ENCODE data around the gene PRDM5.

The PRDM5 gene

DNA sequence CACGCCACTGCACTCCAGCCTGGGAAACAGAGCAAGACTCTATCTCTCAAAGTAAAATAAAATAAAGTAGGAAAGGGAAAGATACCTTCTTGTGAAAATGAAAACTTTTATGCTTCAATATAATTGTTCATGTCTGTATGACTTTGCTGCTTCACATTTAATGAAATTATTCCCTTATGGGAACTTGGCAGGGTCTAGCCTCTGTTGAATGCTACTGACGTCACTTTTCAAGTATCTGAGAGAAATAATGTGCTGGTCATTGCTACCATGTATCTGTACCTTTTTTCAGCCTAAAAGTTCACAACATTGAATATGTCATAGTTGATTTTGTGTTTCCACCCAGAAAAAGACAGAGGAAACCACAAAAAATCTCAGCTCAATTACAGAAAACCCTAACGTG, 65.2 kb downstream of the PRDM5 start:
- DNase-seq (ENCODE audit: low read depth in 2 of 3, low spot score in 1 of 3) = no peak

DNA sequence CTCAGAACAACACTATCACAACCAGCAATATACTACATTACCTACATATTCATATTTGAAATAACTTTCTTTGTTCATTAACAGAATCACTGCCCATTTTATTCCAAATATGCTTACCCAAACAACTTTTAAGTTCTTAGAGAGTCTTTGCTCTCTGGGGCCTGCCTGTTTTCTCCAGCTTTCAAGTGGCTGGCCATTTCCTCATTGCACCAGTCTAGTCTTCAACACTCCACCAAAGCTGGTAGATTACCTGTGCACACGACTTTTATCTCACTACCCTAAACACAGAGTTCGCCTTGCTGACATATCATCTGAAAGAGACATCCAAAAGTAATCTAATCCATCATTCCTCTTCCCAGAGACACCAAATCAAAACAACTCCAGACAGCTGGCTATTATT, 66.2 kb downstream of the PRDM5 start:
- no peak for DNase-seq (ENCODE audit: low read depth in 2 of 3, low spot score in 1 of 3)

DNA sequence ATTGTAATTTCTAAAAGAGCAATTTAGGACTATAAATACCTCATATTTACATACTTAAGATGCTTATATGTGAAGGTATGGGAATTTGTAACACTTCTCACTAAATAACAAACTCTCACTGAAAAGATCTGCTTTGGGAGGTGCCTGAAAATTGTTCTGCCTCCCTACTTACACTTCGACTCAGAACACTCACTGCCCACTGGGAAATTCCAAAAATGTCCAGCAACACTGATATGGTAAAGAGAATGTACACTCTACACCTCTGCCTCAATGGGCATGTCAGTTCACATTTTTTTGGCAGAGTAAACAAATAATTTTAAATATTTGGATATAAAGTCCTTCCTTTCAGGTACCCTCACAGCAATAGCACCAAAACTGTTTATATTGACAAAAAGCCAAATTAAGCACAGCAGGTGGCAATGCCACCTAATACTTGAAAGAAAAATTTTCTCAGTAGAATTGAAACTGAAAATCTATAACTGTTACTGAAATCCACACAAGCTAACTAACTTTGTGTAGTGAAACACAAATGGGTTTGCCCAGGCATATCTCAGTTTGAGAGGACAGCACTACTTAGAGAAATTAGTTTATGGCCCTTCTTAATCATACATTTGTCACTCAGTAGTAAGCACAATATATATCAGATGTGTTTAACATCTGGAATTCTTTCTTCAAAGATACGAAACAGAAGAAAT, 67.1 kb downstream of the PRDM5 start:
- DNase-seq (ENCODE audit: low read depth in 2 of 3, low spot score in 1 of 3) = no peak

DNA sequence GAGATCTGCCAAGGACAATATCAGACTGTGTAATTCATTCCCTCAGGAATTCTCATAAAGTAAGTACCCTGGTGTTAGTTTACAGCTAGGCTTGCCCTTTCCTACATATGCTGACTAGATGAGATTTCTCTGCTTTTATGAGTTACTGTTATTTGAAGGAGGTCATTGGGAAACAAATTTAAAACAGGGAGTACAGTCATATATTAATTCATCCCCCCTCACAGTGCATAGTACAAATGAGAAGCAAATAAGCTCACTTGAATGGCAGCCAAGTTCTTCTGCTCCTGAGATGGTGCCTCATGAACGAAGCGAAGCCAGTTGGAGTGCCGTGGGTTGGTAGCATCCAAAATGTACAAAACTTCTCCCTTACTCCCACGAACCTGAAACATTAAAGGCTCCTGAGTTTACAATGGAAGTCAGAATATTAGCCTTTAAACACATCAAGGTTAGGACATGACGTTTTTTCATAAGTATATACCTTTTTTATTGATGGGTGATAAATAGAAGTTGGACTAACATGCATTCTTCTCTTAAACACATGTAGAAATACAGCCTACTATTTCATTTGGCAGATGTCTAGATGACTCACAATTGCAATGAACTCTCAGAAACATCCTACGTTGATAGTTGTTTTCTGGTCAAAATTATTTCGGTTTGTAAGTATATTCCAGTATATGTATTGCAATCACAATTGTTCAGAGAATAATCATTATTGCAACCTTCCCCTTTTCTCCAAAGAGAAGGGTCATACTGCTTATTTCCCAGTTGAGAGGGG, 69.2 kb downstream of the PRDM5 start:
- no peak for DNase-seq (ENCODE audit: low read depth in 2 of 3, low spot score in 1 of 3)

DNA sequence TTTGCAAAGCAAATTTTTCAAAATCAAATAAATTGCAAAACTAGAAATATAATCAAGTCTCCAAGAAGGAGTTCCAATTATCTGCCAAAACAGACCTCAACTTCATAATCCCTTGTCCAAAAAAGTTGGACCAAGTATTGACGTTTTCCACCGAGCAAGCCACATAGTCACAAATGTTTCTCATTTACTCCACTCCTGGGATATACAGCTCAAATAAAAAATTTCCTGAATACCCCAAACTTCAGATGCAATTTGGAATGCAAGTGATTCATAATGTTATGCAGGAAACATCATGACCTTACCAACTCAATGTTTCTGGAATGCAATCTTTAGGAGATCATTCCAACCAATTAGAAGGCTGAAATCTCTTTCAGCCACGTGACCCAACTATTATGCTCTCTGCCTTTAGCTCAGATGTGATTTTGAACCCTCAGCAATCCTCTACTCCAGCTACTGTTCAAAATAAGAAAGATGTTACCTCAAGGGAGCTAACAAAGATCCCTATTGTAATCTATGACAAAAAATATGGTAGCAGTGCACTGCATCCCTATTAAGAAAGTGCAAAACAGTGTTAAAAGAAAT, 72.4 kb downstream of the PRDM5 start:
- no peak for DNase-seq (ENCODE audit: low read depth in 2 of 3, low spot score in 1 of 3)

GRCh38 chr4:120847019-120847582, 75.4 kb downstream of the PRDM5 start:
- DNase-seq (ENCODE audit: low read depth in 2 of 3, low spot score in 1 of 3) = no peak

DNA sequence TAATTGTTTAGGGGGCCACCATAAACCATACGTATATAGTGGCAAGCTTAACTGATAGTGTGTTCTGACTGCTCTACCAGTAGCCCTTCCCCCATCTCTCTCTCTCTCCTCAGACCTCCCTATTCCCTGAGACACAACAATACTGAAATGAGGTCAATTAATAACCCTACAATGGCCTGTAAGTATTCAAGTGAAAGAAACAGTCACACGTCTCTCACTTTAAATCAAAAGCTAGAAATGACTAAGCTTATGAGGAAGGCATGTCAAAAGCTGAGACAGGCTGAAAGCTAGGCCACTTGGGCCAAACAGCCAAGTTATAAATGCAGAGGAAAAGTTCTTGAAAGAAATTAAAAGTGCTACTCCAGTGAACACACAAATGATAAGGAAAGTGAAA, 78.0 kb downstream of the PRDM5 start:
- no peak for DNase-seq (ENCODE audit: low read depth in 2 of 3, low spot score in 1 of 3)

DNA sequence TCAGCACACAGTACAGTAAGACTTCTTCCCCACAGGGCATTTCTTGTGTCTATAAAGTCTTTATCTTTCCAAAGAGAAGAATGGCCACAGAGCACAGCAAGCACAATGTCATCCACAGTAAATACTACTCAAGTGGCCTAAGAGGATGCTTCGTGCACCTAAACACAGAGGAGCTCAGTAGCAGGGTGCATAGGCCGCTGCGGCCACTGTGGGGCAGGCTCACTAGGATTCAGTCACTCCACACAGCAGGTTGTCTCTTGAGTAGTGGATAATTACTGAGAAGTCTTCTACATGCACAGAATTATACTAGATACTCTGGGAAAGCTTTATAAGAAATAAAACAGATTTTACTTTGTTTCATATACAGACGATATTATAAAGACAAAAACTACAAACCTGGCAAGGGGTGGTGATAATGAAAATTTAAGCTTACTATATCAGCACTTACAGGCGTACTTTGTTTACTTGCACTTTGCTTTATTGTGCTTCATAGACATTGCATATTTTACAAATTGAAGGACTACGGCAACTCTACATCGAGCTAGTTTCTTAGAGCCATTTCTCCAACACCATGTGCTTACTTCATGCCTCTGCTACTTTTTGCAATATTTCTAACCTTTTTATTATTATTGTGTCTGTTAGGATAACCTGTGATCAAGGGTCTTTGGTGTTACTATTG, 78.5 kb downstream of the PRDM5 start:
- DNase-seq (ENCODE audit: low read depth in 2 of 3, low spot score in 1 of 3) = no peak

DNA sequence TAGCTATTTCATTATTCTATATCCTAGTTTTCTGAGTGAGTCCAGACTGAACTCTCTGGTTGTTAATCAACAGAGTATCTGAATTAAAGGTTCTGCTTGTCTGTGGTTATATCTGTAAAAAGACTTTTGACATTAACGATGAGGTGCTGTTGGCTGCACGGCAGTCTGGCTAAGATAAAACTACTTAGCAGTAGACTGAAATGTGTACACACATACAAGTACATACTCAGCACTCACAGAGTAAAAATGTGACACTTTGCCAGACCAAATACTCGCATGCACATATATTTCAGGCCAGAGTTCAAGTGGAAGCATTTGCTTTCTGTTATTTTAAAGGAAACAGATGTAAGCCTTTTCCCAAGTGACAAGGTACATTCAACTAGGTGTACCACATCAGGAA, 80.5 kb downstream of the PRDM5 start:
- DNase-seq (ENCODE audit: low read depth in 2 of 3, low spot score in 1 of 3) = no peak

DNA sequence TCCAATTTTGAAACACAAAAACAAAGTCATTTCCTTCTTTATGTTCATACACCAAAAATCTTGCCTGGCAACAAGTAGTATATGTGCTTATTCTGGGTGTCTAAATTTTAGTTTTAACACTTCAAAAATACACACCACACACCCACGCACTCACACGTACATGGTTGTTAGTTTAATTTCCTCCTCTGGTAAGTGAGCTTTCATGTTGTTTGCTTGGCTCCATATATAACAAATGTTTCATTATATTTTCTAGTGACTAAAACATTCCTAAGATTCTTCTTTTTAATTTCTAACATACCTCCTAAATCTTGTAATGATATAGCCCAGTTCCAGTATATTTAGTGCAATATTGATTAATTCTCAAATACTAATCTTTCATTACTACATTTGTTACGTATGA, 80.9 kb downstream of the PRDM5 start:
- no peak for DNase-seq (ENCODE audit: low read depth in 2 of 3, low spot score in 1 of 3)

GRCh38 chr4:120839974-120840751, 82.4 kb downstream of the PRDM5 start:
- no peak for DNase-seq (ENCODE audit: low read depth in 2 of 3, low spot score in 1 of 3)

DNA sequence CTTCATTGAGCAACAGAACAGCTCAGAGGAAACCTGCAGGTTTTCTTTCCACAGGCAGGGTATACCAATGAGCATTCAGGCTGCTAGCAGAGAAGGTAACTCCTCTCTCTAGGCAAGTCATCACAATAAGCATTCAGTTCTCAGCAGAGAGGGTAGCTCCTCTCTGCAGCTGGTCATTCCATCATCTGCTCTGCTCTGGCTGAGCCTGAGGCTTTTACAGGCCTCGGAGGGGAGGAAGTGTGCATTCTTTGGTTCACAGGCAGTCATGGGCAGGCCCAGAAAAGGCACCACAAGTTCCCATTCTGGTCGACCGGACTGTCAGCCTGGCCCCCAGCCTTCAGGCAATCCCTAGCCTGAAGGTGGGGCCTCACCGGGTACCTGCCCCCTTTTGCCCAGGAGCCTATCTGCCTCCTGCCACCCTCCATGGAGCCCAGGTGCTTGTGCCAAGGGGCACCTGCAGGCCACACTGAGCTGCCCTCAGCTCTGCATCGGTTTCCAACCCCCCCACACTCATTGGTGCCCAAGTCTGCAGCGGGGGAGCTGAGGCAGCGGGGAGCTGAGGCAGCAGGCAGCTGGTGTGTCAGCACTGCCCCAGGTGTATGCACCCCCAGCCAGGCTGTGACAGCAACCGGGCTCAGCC, 83.1 kb downstream of the PRDM5 start:
- DNase-seq (ENCODE audit: low read depth in 2 of 3, low spot score in 1 of 3) = no peak

- no peak for DNase-seq (ENCODE audit: low read depth in 2 of 3, low spot score in 1 of 3)
These were observed 83.7 kb downstream of the PRDM5 start for GRCh38 chr4:120838784-120839183.

- DNase-seq (ENCODE audit: low read depth in 2 of 3, low spot score in 1 of 3) = no peak
These were observed 84.9 kb downstream of the PRDM5 start for GRCh38 chr4:120837656-120838055.

- DNase-seq (ENCODE audit: low read depth in 2 of 3, low spot score in 1 of 3) = no peak
These were observed 87.2 kb downstream of the PRDM5 start for GRCh38 chr4:120835342-120835741.

GRCh38 chr4:120830204-120830603, 92.3 kb downstream of the PRDM5 start:
- no peak for DNase-seq (ENCODE audit: low read depth in 2 of 3, low spot score in 1 of 3)

GRCh38 chr4:120829113-120829831, 93.3 kb downstream of the PRDM5 start:
- no peak for DNase-seq (ENCODE audit: low read depth in 2 of 3, low spot score in 1 of 3)

DNA sequence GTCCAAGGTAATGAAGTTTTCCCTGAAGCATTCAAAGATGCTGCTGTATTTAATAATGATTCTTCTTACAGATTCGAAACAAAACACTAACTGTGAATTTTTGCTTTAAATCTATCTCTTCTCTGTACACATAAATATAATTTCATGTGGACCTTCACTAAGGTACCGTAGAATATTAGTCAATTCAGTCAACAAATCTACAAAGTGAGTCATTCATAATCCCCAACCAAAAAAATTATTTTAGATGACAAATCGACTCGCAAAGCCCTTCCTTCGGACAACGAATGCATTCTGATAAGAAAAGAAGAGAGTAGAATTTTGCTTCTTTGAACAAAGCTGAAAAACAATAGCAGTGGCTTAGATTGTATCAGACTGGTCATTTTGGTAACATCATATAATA, 95.7 kb downstream of the PRDM5 start:
- DNase-seq (ENCODE audit: low read depth in 2 of 3, low spot score in 1 of 3) = no peak

DNA sequence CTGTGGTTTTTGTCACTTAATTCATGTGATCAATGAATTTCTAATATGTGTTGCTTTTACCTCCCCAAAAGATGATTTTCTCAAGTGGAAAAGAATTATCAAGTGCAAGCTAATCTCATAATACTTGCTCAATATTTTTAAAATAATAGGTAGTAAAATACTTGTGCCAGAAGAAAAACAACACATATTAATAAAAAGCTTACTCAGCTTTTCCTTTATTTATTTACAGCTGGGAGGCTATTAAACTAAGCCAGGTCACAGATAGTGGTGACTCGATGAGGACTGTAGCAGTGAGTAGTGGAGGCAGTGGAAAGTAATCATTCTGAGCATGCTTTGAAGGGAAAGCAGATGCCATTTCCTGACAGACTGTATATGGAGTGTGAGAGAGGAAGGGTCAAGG, 96.1 kb downstream of the PRDM5 start:
- DNase-seq (ENCODE audit: low read depth in 2 of 3, low spot score in 1 of 3) = no peak

- no peak for DNase-seq (ENCODE audit: low read depth in 2 of 3, low spot score in 1 of 3)
These were observed 97.6 kb downstream of the PRDM5 start for GRCh38 chr4:120824946-120825345.
